HG03108 (cell line): ENCODE measurements around the gene TIMM44.

Experiments
- ATAC-seq: cut with Tn5 transposase; IDR thresholded peaks from one replicate; pipeline ENCODE4 v1.9.1; 2021; ENCODE audit warnings: moderate library complexity; ENCODE audit not compliant: unreplicated experiment

Gene TIMM44

GRCh38 chr19:7877249-7877836 lies 66.1 kb downstream of the TIMM44 start:
- ATAC-seq = no peak
